Measurements from ENCODE around the gene USP33. TPM values are rescaled to one million over a fixed set of nuclear protein-coding genes. Genes with fewer than 3 reads are reported as not detected.
"Not testable (repeated sequence)": the region's sequence is repeated elsewhere in the genome, so short reads cannot be mapped to it uniquely, and the experiment has no call there.

Gene USP33
- polyA plus RNA-seq, 3 donors = 69.1 to 95.2 (median 89.0) TPM

GRCh38 chr1:77652268-77652667, 107.4 kb downstream of the USP33 start:
- no peak for DNase-seq (ENCODE audit: extremely low read depth in 1 of 11, low read depth in 9 of 11, low spot score in 4 of 11)

GRCh38 chr1:77649127-77649526, 110.5 kb downstream of the USP33 start:
- no peak for DNase-seq (ENCODE audit: extremely low read depth in 1 of 11, low read depth in 9 of 11, low spot score in 4 of 11)

- not testable (repeated sequence) for DNase-seq (ENCODE audit: extremely low read depth in 1 of 11, low read depth in 9 of 11, low spot score in 4 of 11)
These were observed 113.4 kb downstream of the USP33 start for GRCh38 chr1:77646224-77646623.

Other genes starting within 250 kb of the USP33 start
- gene ZZZ3, start 77.2 kb downstream of the USP33 start, polyA plus RNA-seq (ENCODE audit: insufficient read length in 3 of 3) = 10 to 100 TPM; 59.2 to 71.1 (median 67.1) TPM
- gene MIGA1, start 19.8 kb upstream of the USP33 start, polyA plus RNA-seq (ENCODE audit: insufficient read length in 3 of 3) = 10 to 100 TPM; 15.7 to 23.3 (median 21.9) TPM
- 10 to 100 TPM; 10.8 to 13.6 (median 13.3) TPM for gene NEXN, start 128.8 kb upstream of the USP33 start, polyA plus RNA-seq (ENCODE audit: insufficient read length in 3 of 3)
- 100 to 1,000 TPM; 287 to 396 (median 336) TPM for gene FUBP1, start 219.2 kb upstream of the USP33 start, polyA plus RNA-seq (ENCODE audit: insufficient read length in 3 of 3)
- 10 to 100 TPM; 31.1 to 41.5 (median 41.1) TPM for gene DNAJB4, start 245.1 kb upstream of the USP33 start, polyA plus RNA-seq (ENCODE audit: insufficient read length in 3 of 3)